PFSK-1 (cell line): ENCODE data around the gene CSGALNACT2.

Source experiments
- FOXP2 ChIP-seq: optimal IDR thresholded peaks from 2 replicates; pipeline ENCODE3; 2011; ENCODE audit warnings: borderline replicate concordance, control low read depth, inconsistent platforms; ENCODE audit not compliant: insufficient read depth; ENCODE audit errors: extremely low read length, extremely low read depth
- POLR2AphosphoS5 ChIP-seq: IDR thresholded peaks from 2 replicates; pipeline ENCODE4 v1.6.1; 2012; ENCODE audit warnings: low read depth, mild to moderate bottlenecking, control low read depth, low read length, moderate library complexity
- TF ChIP-seq, protein P1 (sequence below), 2 experiments: IDR thresholded peaks; 2 replicates each; pipeline versions ENCODE4 v1.6.1 to v1.8.0; 2011 to 2012; ENCODE audit warnings: low read depth in 2 of 2, low read length in 2 of 2, control low read depth in 1 of 2, inconsistent platforms in 1 of 2, mild to moderate bottlenecking in 1 of 2, moderate library complexity in 1 of 2; ENCODE audit not compliant: insufficient read depth in 1 of 2

DNA sequence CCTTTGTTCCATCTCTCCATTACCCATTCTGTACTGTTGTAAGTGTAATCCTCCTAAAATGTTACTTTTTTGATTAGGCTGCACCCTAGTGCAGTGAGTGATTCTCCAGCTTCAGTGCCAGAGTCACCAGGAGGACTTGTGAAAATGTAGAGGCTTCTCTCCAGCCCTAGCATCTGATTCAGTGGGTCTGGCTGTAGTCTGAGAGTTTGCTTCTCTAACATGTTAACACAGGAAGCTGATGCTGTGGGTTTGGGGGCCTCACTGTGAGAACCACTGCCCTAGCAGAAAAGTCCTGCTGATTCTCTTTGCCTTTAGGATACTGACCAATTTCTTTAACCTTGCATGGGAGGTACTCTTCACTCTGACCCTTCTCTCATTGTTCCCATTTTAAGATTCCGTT, 24.4 kb downstream of the CSGALNACT2 start:
- TF ChIP-seq POLR2AphosphoS5, result no peak
- no peak for TF ChIP-seq FOXP2
- TF ChIP-seq, protein P1, sequence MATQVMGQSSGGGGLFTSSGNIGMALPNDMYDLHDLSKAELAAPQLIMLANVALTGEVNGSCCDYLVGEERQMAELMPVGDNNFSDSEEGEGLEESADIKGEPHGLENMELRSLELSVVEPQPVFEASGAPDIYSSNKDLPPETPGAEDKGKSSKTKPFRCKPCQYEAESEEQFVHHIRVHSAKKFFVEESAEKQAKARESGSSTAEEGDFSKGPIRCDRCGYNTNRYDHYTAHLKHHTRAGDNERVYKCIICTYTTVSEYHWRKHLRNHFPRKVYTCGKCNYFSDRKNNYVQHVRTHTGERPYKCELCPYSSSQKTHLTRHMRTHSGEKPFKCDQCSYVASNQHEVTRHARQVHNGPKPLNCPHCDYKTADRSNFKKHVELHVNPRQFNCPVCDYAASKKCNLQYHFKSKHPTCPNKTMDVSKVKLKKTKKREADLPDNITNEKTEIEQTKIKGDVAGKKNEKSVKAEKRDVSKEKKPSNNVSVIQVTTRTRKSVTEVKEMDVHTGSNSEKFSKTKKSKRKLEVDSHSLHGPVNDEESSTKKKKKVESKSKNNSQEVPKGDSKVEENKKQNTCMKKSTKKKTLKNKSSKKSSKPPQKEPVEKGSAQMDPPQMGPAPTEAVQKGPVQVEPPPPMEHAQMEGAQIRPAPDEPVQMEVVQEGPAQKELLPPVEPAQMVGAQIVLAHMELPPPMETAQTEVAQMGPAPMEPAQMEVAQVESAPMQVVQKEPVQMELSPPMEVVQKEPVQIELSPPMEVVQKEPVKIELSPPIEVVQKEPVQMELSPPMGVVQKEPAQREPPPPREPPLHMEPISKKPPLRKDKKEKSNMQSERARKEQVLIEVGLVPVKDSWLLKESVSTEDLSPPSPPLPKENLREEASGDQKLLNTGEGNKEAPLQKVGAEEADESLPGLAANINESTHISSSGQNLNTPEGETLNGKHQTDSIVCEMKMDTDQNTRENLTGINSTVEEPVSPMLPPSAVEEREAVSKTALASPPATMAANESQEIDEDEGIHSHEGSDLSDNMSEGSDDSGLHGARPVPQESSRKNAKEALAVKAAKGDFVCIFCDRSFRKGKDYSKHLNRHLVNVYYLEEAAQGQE (IDR thresholded peaks at IDR 0.05; ENCODE audit: insufficient read depth in 1 of 2, low read depth in 2 of 2, low read length in 2 of 2), result no peak
